Measurements from ENCODE around the gene ACTL10. TPM values are rescaled to one million over a fixed set of nuclear protein-coding genes. Genes with fewer than 3 reads are reported as not detected.
A peak's percentile ranks its signal among the peaks of the same experiment; 100 is the strongest.

Gene ACTL10
- total RNA-seq, 1 experiment from 2014 or later: 0.85 TPM

GRCh38 chr20:33677991-33678702, 11.4 kb downstream of the ACTL10 start:
- H3K4me2 ChIP-seq: no peak overlapping the region
- H3K27me3 ChIP-seq (ENCODE audit: insufficient read depth, low read depth): no peaks in the 10 kb centered on the region
- no peaks in the 10 kb centered on the region for H3K9me3 ChIP-seq (ENCODE audit: insufficient read depth, low read depth)
- intact Hi-C loops (cut with micrococcal nuclease; ENCODE audit: unreplicated experiment): no loop called here
- H3K27ac ChIP-seq: no peak overlapping the region
- peak in 1 of 2 experiments; percentile 25 for DNase-seq
- H3K36me3 ChIP-seq (ENCODE audit: low read depth): no peaks in the 10 kb centered on the region
- H2AFZ ChIP-seq: no peak overlapping the region
- H3K9me2 ChIP-seq (ENCODE audit: insufficient read depth): no peaks in the 10 kb centered on the region
- peaks cover 19% of the 10 kb centered on the region for H3K79me2 ChIP-seq (ENCODE audit: low read depth)
- no peak overlapping the region for H3K4me3 ChIP-seq
- TF ChIP-seq EZH2 (IDR thresholded peaks at IDR 0.05; ENCODE audit: low read depth): no peak
- TF ChIP-seq CTCF (conservative IDR thresholded peaks at IDR 0.05): no peak
- peaks cover 19% of the 10 kb centered on the region; the same call in 1 of the 2 replicates for H3F3A ChIP-seq (ENCODE audit: insufficient read depth, low read depth)
- ChIA-PET POLR2A (ENCODE audit: unreplicated experiment) (interaction anchor here (0.7 kb wide), 1 partner anchor 17 kb away, joined by 21 read pairs; no protein-coding TSS in a partner anchor), CTCF (no interaction called here)
- no TSS peak for BruUV-seq (replicated peaks)
- no peaks in the 10 kb centered on the region for H4K20me1 ChIP-seq (ENCODE audit: insufficient read depth)
- peaks cover 7% of the 10 kb centered on the region; the same call in 1 of the 2 replicates for H3K4me1 ChIP-seq (replicated peaks; ENCODE audit: insufficient read depth)

- H3K4me3 ChIP-seq: no peak overlapping the region
- H3K4me1 ChIP-seq (replicated peaks; ENCODE audit: insufficient read depth): peaks cover 15% of the 10 kb centered on the region
- H2AFZ ChIP-seq: no peak overlapping the region
- DNase-seq: peak in 1 of 2 experiments; percentile 1
- no peaks in the 10 kb centered on the region for H3K36me3 ChIP-seq (ENCODE audit: low read depth)
- ChIA-PET POLR2A (ENCODE audit: unreplicated experiment) (interaction anchor here (0.5 to 0.6 kb wide), 2 partner anchors 19 to 40 kb away, joined by 3 to 4 read pairs; partner anchors contain the start of gene PXMP4), CTCF (no interaction called here)
- no peaks in the 10 kb centered on the region for H4K20me1 ChIP-seq (ENCODE audit: insufficient read depth)
- no peak overlapping the region for H3K27ac ChIP-seq
- H3K9me3 ChIP-seq (ENCODE audit: insufficient read depth, low read depth): no peaks in the 10 kb centered on the region
- no peaks in the 10 kb centered on the region for H3K9me2 ChIP-seq (ENCODE audit: insufficient read depth)
- H3K27me3 ChIP-seq (ENCODE audit: insufficient read depth, low read depth): no peaks in the 10 kb centered on the region
- no peak for TF ChIP-seq CTCF (conservative IDR thresholded peaks at IDR 0.05)
- TF ChIP-seq EZH2 (IDR thresholded peaks at IDR 0.05; ENCODE audit: low read depth): no peak
- no peak overlapping the region for H3K4me2 ChIP-seq
- peaks cover 15% of the 10 kb centered on the region; the same call in 1 of the 2 replicates for H3F3A ChIP-seq (ENCODE audit: insufficient read depth, low read depth)
- no TSS peak for BruUV-seq (replicated peaks)
- H3K79me2 ChIP-seq (ENCODE audit: low read depth): peaks cover 23% of the 10 kb centered on the region
- intact Hi-C loops (cut with micrococcal nuclease; ENCODE audit: unreplicated experiment): no loop called here
Measured at GRCh38 chr20:33679758-33680485, 13.2 kb downstream of the ACTL10 start.

- intact Hi-C loops (cut with micrococcal nuclease; ENCODE audit: unreplicated experiment): no loop called here
- no peak overlapping the region for H2AFZ ChIP-seq
- POLR2A ChIA-PET (ENCODE audit: unreplicated experiment): interaction anchor here (0.6 kb wide), 1 partner anchor 20 kb away, joined by 4 read pairs; no protein-coding TSS in a partner anchor
Measured at GRCh38 chr20:33680686-33681085, 13.9 kb downstream of the ACTL10 start.

More at GRCh38 chr20:33680686-33681085, 13.9 kb downstream of the ACTL10 start:
- TF ChIP-seq EZH2 (IDR thresholded peaks at IDR 0.05; ENCODE audit: low read depth): no peak
- Histone ChIP-seq H3K4me2 (no peak overlapping the region), H3K9me3 (ENCODE audit: insufficient read depth, low read depth) (no peaks in the 10 kb centered on the region), H3K4me3 (no peak overlapping the region), H3K27me3 (ENCODE audit: insufficient read depth, low read depth) (no peaks in the 10 kb centered on the region), H4K20me1 (ENCODE audit: insufficient read depth) (no peaks in the 10 kb centered on the region), H3K27ac (no peak overlapping the region), H3K79me2 (ENCODE audit: low read depth) (peaks cover 30% of the 10 kb centered on the region), H3K36me3 (ENCODE audit: low read depth) (no peaks in the 10 kb centered on the region), H3K4me1 (replicated peaks; ENCODE audit: insufficient read depth) (peaks cover 19% of the 10 kb centered on the region), H3K9me2 (ENCODE audit: insufficient read depth) (no peaks in the 10 kb centered on the region), H3F3A (ENCODE audit: insufficient read depth, low read depth) (peaks cover 14% of the 10 kb centered on the region; the same call in 1 of the 2 replicates)
- CTCF ChIA-PET: no interaction called here
- BruUV-seq (replicated peaks): no TSS peak
- no peak for DNase-seq
